Gastrocnemius medialis (tissue), 4 donors: ENCODE data around the gene ZDHHC21. TPM values are rescaled to one million over a fixed set of nuclear protein-coding genes. Genes with fewer than 3 reads are reported as not detected.
A peak's percentile ranks its signal among the peaks of the same experiment; 100 is the strongest.

Experiments
- ATAC-seq, 2 donors: fragments of 150-250 bp; one replicate each; pipeline ENCODE4 v1.9.1; 2016
- DNase-seq, 2 donors: peaks; one replicate each; pipeline ENCODE4 v3.0.0-alpha.2; 2019
- H3K27ac ChIP-seq, 4 donors: fragments of 200-600 bp; sonication (generic); 1 replicate in 1 of 4; 2 replicates in 3 of 4; pipeline ENCODE4 v1.5.1; 2016 to 2018; ENCODE audit warnings: mild to moderate bottlenecking in 2 of 4, moderate library complexity in 1 of 4
- H3K27me3 ChIP-seq, 3 donors: fragments of 200-600 bp; sonication (generic) in 2 of 3; 1 replicate in 1 of 3; 2 replicates in 2 of 3; pipeline versions ENCODE4 v1.5.1 to v1.6.0; 2016 to 2019; ENCODE audit warnings: mild to moderate bottlenecking in 1 of 3, moderate library complexity in 1 of 3
- H3K36me3 ChIP-seq, 2 donors: fragments of 200-600 bp; sonication (generic) in 1 of 2; one replicate each; pipeline ENCODE4 v1.5.1; 2017 to 2018
- H3K4me1 ChIP-seq, 2 donors: fragments of 200-600 bp; sonication (generic) in 1 of 2; one replicate each; pipeline ENCODE4 v1.5.1; 2016 to 2017; ENCODE audit warnings: mild to moderate bottlenecking in 2 of 2
- H3K4me3 ChIP-seq, 4 donors: fragments of 200-600 bp; sonication (generic) in 3 of 4; 1 replicate in 1 of 4; 2 replicates in 3 of 4; pipeline ENCODE4 v1.5.1; 2016 to 2019; ENCODE audit warnings: mild to moderate bottlenecking in 2 of 4
- H3K9me3 ChIP-seq, 3 donors: fragments of 200-600 bp; sonication (generic) in 2 of 3; 1 replicate in 1 of 3; 2 replicates in 2 of 3; pipeline ENCODE4 v1.5.1; 2016 to 2019
- CTCF ChIP-seq, 5 experiments: fragments of 450-650 bp in 3 of 5; fragments of 200-600 bp in 2 of 5; sonication (generic) in 2 of 5; IDR thresholded peaks in 4 of 5; conservative IDR thresholded peaks in 1 of 5; 1 replicate in 4 of 5; 2 replicates in 1 of 5; pipeline ENCODE4 v1.5.1; 2016 to 2019; ENCODE audit warnings: antibody characterized with exemption in 5 of 5, mild to moderate bottlenecking in 3 of 5, moderate library complexity in 3 of 5
- POLR2A ChIP-seq, 2 donors: fragments of 450-650 bp; IDR thresholded peaks; one replicate each; pipeline ENCODE4 v1.6.1; 2017; ENCODE audit warnings: antibody characterized with exemption in 2 of 2, mild to moderate bottlenecking in 2 of 2, moderate library complexity in 2 of 2
- in situ Hi-C, 4 donors: fragments of 200-750 bp; cut with MboI; loops; one replicate each; pipeline versions ENCODE4 v1.15.0 to v1.8.0; 2017; ENCODE audit warnings: low sequenced_read_pairs in 4 of 4
- intact Hi-C: fragments of 100-400 bp; cut with DNase I; formaldehyde crosslinking; loops from one replicate; pipeline ENCODE4 v1.15.1; 2023; ENCODE audit warnings: low total_unique reads
- total RNA-seq, 4 donors: library from RNA; depleted of rRNA; stranded (reverse); fragments of >200 nt; gene quantifications; one replicate each; pipeline versions ENCODE4 v1.1.0 to v1.2.3, GENCODE V29; 2016

The ZDHHC21 gene
- total RNA-seq, 4 donors from 2014 or later = 3.7 to 15.9 (median 6.1) TPM

DNA sequence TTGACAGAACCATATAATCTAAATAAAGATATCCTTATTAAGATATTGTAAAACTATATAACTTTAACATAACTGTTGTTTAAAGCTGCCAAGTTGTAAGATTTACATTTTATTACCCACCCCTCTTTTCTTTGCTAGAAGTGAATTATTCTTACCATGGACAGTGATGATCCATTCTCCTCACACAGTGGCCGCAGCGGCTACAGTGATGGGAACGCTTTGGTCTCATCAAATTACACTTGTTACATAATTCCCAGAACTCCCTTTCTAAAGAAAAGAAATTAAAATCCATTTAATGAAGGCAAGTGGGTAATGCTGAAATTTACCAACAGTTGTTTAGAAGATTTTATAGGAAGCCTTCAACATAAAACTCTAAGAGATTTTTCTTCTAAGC lies 31.2 kb downstream of the ZDHHC21 start:
- DNase-seq (no peak), ATAC-seq (no peak)
- TF ChIP-seq CTCF (IDR thresholded peaks at IDR 0.05 in 4 of 5, conservative IDR thresholded peaks at IDR 0.05 in 1 of 5) (no peak), POLR2A (IDR thresholded peaks at IDR 0.05) (no peak)
- Histone ChIP-seq H3K36me3 (peaks cover 0 to 11% of the 10 kb centered on the region in 2 donors), H3K4me1 (no peaks in the 10 kb centered on the region), H3K9me3 (no peaks in the 10 kb centered on the region), H3K27me3 (no peaks in the 10 kb centered on the region), H3K27ac (no peak overlapping the region), H3K4me3 (no peak overlapping the region)
- in situ Hi-C loops (no loop called here), intact Hi-C loops (no loop called here)

GRCh38 chr9:14661421-14662059 lies 31.7 kb downstream of the ZDHHC21 start:
- intact Hi-C loops (no loop called here), in situ Hi-C loops (no loop called here)
- TF ChIP-seq POLR2A (IDR thresholded peaks at IDR 0.05) = no peak
- peak in 1 of 5 experiments; percentile 15 for TF ChIP-seq CTCF (IDR thresholded peaks at IDR 0.05 in 4 of 5, conservative IDR thresholded peaks at IDR 0.05 in 1 of 5)
- DNase-seq = no peak
- H3K9me3 ChIP-seq = no peaks in the 10 kb centered on the region
- no peak for ATAC-seq
- no peaks in the 10 kb centered on the region for H3K27me3 ChIP-seq
- H3K27ac ChIP-seq = no peak overlapping the region
- H3K4me1 ChIP-seq = no peaks in the 10 kb centered on the region
- H3K36me3 ChIP-seq = peaks cover 0 to 16% of the 10 kb centered on the region in 2 donors
- H3K4me3 ChIP-seq = no peak overlapping the region

- Histone ChIP-seq H3K27me3 (no peaks in the 10 kb centered on the region), H3K27ac (no peak overlapping the region), H3K36me3 (peaks cover 0 to 21% of the 10 kb centered on the region in 2 donors), H3K9me3 (no peaks in the 10 kb centered on the region), H3K4me1 (no peaks in the 10 kb centered on the region), H3K4me3 (no peak overlapping the region)
- DNase-seq (no peak), ATAC-seq (no peak)
- in situ Hi-C loops (no loop called here), intact Hi-C loops (no loop called here)
- TF ChIP-seq CTCF (IDR thresholded peaks at IDR 0.05 in 4 of 5, conservative IDR thresholded peaks at IDR 0.05 in 1 of 5) (no peak), POLR2A (IDR thresholded peaks at IDR 0.05) (no peak)
Observed at GRCh38 chr9:14660721-14661120, 32.5 kb downstream of the ZDHHC21 start.

- Histone ChIP-seq H3K27ac (no peak overlapping the region), H3K9me3 (peaks cover 0 to 4% (median 2%) of the 10 kb centered on the region in 3 donors), H3K27me3 (no peaks in the 10 kb centered on the region), H3K36me3 (peaks cover 0 to 40% of the 10 kb centered on the region in 2 donors), H3K4me3 (no peak overlapping the region), H3K4me1 (no peaks in the 10 kb centered on the region)
- DNase-seq (no peak), ATAC-seq (no peak)
- no peak for TF ChIP-seq CTCF (IDR thresholded peaks at IDR 0.05 in 4 of 5, conservative IDR thresholded peaks at IDR 0.05 in 1 of 5)
- TF ChIP-seq POLR2A (IDR thresholded peaks at IDR 0.05) = no peak
- intact Hi-C loops (loop anchor here (10.0 kb wide), 1 partner anchor 190 kb away; no protein-coding TSS in a partner anchor), in situ Hi-C loops (no loop called here)
Observed at GRCh38 chr9:14654932-14655331, 38.3 kb downstream of the ZDHHC21 start.
